MM.1S (cell line): Measurements from ENCODE around the gene CYP17A1.

ENCODE experiments used
- CTCF ChIP-seq: fragments of 300-600 bp; sonication (generic); IDR thresholded peaks from 2 replicates; pipeline ENCODE4 v1.5.1; 2016; ENCODE audit warnings: antibody characterized with exemption, low read length, mixed read lengths
- EZH2 ChIP-seq: fragments of 300-600 bp; sonication (generic); optimal IDR thresholded peaks from 2 replicates; pipeline ENCODE3; 2017; ENCODE audit warnings: low read depth, mild to moderate bottlenecking, antibody characterized with exemption, low read length, mixed read lengths

GRCh38 chr10:102815790-102816549 lies 21.2 kb downstream of the CYP17A1 start:
- TF ChIP-seq CTCF (no peak), EZH2 (no peak)
